Stomach (tissue), 9 donors: ENCODE measurements around the gene SCD5. TPM values are rescaled to one million over a fixed set of nuclear protein-coding genes. Genes with fewer than 3 reads are reported as not detected.

Source experiments
- DNase-seq, 2 donors: peaks; one replicate each; pipeline versions ENCODE4 v3.0.0 to v3.0.0-alpha.2; 2013 to 2019
- H3K27ac ChIP-seq, 5 donors: fragments of 200-600 bp in 4 of 5; sonication (generic) in 4 of 5; one replicate each; pipeline ENCODE4 v1.5.1; 2013 to 2019; ENCODE audit warnings: mild to moderate bottlenecking in 1 of 5, moderate library complexity in 1 of 5
- H3K27me3 ChIP-seq, 3 donors: fragments of 200-600 bp; sonication (generic); one replicate each; pipeline ENCODE4 v1.5.1; 2017 to 2019; ENCODE audit warnings: mixed run types in 1 of 3
- H3K36me3 ChIP-seq, 4 donors: fragments of 200-600 bp; sonication (generic); 1 replicate in 3 of 4; 2 replicates in 1 of 4; pipeline ENCODE4 v1.5.1; 2016 to 2019
- H3K4me1 ChIP-seq, 4 donors: fragments of 200-600 bp; sonication (generic); one replicate each; pipeline ENCODE4 v1.5.1; 2016 to 2019
- H3K4me3 ChIP-seq, 4 donors: fragments of 200-600 bp; sonication (generic) in 3 of 4; one replicate each; pipeline ENCODE4 v1.5.1; 2016 to 2019; ENCODE audit warnings: mild to moderate bottlenecking in 1 of 4
- H3K9me3 ChIP-seq, 4 donors: fragments of 200-600 bp; sonication (generic); one replicate each; pipeline ENCODE4 v1.5.1; 2016 to 2019
- CTCF ChIP-seq, 7 experiments: fragments of 450-650 bp in 4 of 7; fragments of 200-600 bp in 3 of 7; sonication (generic) in 3 of 7; IDR thresholded peaks; one replicate each; pipeline ENCODE4 v1.5.1; 2016 to 2019; ENCODE audit warnings: antibody characterized with exemption in 7 of 7, control low read depth in 2 of 7, mild to moderate bottlenecking in 1 of 7
- EP300 ChIP-seq: sonication (generic); formaldehyde crosslinking; IDR thresholded peaks from one replicate; pipeline ENCODE4 v1.6.1; 2017; ENCODE audit warnings: antibody characterized with exemption
- POLR2A ChIP-seq, 4 donors: fragments of 450-650 bp; IDR thresholded peaks; one replicate each; pipeline ENCODE4 v1.6.1; 2016; ENCODE audit warnings: antibody characterized with exemption in 4 of 4, control low read depth in 2 of 4, mild to moderate bottlenecking in 1 of 4, moderate library complexity in 1 of 4
- POLR2AphosphoS5 ChIP-seq, 3 donors: sonication (generic); formaldehyde crosslinking; IDR thresholded peaks; one replicate each; pipeline ENCODE4 v1.6.1; 2016; ENCODE audit warnings: antibody characterized with exemption in 3 of 3
- WGBS, 5 donors: extraction: QIAGEN DNeasy Blood & Tissue Kit in 3 of 5; methylation state at CpG; one replicate each; pipeline versions ENCODE4 v1.1.5 to v1.1.7; 2013 to 2018; 5-methylcytosine and 5-hydroxymethylcytosine counted together
- intact Hi-C: fragments of 100-400 bp; cut with DNase I; formaldehyde crosslinking; loops from one replicate; pipeline ENCODE4 v1.15.1; 2023; ENCODE audit warnings: low total_unique reads
- polyA plus RNA-seq, 3 donors: library from polyadenylated mRNA; stranded (reverse); fragments of 200-250 nt; gene quantifications; one replicate each; pipeline ENCODE4 v1.2.3, GENCODE V29; 2013
- total RNA-seq, 5 donors: library from RNA; depleted of rRNA; stranded (reverse); fragments of >200 nt; gene quantifications; one replicate each; pipeline versions ENCODE4 v1.1.0 to v1.2.3, GENCODE V29; 2014 to 2016
- donor health status: healthy with polysubstance abuse.
- donor health status: Bipolar disorder and iron deficiency.
- donor health status: healthy.

The SCD5 gene
- total and polyA plus RNA-seq, 8 donors: 0.58 to 35.9 (median 9.9) TPM

GRCh38 chr4:82779032-82779431 is 19.6 kb downstream of the SCD5 start:
- Histone ChIP-seq H3K4me1 (peaks cover 11 to 16% (median 14%) of the 10 kb centered on the region in 4 donors), H3K4me3 (no peak overlapping the region), H3K27me3 (no peaks in the 10 kb centered on the region), H3K27ac (no peak overlapping the region), H3K9me3 (no peaks in the 10 kb centered on the region), H3K36me3 (no peaks in the 10 kb centered on the region)
- 71 to 90% (median 83%) methylated on average over 8 to 11 of the region's 11 CpGs for WGBS, 5 donors
- TF ChIP-seq CTCF (IDR thresholded peaks at IDR 0.05) (no peak), EP300 (no peak), POLR2A (IDR thresholded peaks at IDR 0.05) (no peak), POLR2AphosphoS5 (IDR thresholded peaks at IDR 0.05) (no peak)
- intact Hi-C loops: no loop called here
- DNase-seq: no peak

- Histone ChIP-seq H3K27me3 (no peaks in the 10 kb centered on the region), H3K4me3 (no peak overlapping the region), H3K4me1 (peaks cover 11 to 16% (median 14%) of the 10 kb centered on the region in 4 donors), H3K27ac (no peak overlapping the region), H3K9me3 (no peaks in the 10 kb centered on the region), H3K36me3 (no peaks in the 10 kb centered on the region)
- 78 to 98% (median 92%) methylated on average over 5 of the region's 5 CpGs for WGBS, 5 donors
- TF ChIP-seq CTCF (IDR thresholded peaks at IDR 0.05): no peak
- no peak for TF ChIP-seq POLR2A (IDR thresholded peaks at IDR 0.05)
- TF ChIP-seq POLR2AphosphoS5 (IDR thresholded peaks at IDR 0.05): no peak
- no peak for TF ChIP-seq EP300
- intact Hi-C loops: no loop called here
- DNase-seq: no peak
Observed at GRCh38 chr4:82777857-82778525, 20.6 kb downstream of the SCD5 start.

GRCh38 chr4:82776925-82777542 is 21.6 kb downstream of the SCD5 start:
- H3K27me3 ChIP-seq: no peaks in the 10 kb centered on the region
- no peak overlapping the region for H3K27ac ChIP-seq
- no peaks in the 10 kb centered on the region for H3K9me3 ChIP-seq
- TF ChIP-seq POLR2A (IDR thresholded peaks at IDR 0.05) (no peak), EP300 (no peak), POLR2AphosphoS5 (IDR thresholded peaks at IDR 0.05) (no peak), CTCF (IDR thresholded peaks at IDR 0.05) (no peak)
- H3K4me3 ChIP-seq: no peak overlapping the region
- H3K4me1 ChIP-seq: peaks cover 11 to 16% (median 14%) of the 10 kb centered on the region in 4 donors
- no peaks in the 10 kb centered on the region for H3K36me3 ChIP-seq
- intact Hi-C loops: no loop called here
- DNase-seq: no peak
- 73 to 77% (median 75%) methylated on average over 5 of the region's 5 CpGs for WGBS, 5 donors

- no peak for DNase-seq
- H3K9me3 ChIP-seq: no peaks in the 10 kb centered on the region
- no peak for TF ChIP-seq POLR2AphosphoS5 (IDR thresholded peaks at IDR 0.05)
- TF ChIP-seq CTCF (IDR thresholded peaks at IDR 0.05): no peak
- no peak for TF ChIP-seq EP300
- no peak for TF ChIP-seq POLR2A (IDR thresholded peaks at IDR 0.05)
- 77 to 97% (median 95%) methylated on average over 5 of the region's 5 CpGs for WGBS, 5 donors
- no peaks in the 10 kb centered on the region for H3K36me3 ChIP-seq
- no peaks in the 10 kb centered on the region for H3K27me3 ChIP-seq
- H3K27ac ChIP-seq: no peak overlapping the region
- peaks cover 0 to 5% (median 4%) of the 10 kb centered on the region in 4 donors for H3K4me1 ChIP-seq
- intact Hi-C loops: no loop called here
- H3K4me3 ChIP-seq: no peak overlapping the region
Observed at GRCh38 chr4:82775243-82775642, 23.4 kb downstream of the SCD5 start.
